GM19023 (cell line): ENCODE results near the gene OLA1.
A peak's percentile ranks its signal among the peaks of the same experiment; 100 is the strongest.

ENCODE experiments used
- ATAC-seq: cut with Tn5 transposase; IDR thresholded peaks from one replicate; pipeline ENCODE4 v1.9.1; 2021; ENCODE audit warnings: mild to moderate bottlenecking, moderate library complexity; ENCODE audit not compliant: unreplicated experiment

Gene OLA1

GRCh38 chr2:174039551-174040416 lies 208.5 kb downstream of the OLA1 start:
- ATAC-seq: peak; percentile 94

DNA sequence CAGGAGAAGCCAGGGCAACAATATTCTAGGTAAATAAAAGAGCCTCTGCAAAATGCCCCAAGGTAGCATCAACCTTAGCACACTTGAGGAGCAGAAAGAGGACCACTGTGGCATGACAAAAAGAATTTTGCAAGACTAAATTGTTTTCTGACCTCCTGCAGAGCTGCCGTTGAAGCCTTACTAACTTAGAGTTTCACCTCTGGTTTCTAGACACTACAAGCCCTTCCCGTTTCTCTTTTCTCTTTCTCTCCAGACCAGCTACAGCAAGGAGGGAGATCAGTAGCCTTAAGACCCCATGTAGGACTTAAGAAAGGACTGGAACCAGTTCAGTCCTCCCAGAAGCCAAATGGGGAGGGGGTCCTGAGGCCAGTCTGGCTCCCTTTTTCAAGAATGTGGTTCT lies 209.9 kb downstream of the OLA1 start:
- no peak for ATAC-seq

DNA sequence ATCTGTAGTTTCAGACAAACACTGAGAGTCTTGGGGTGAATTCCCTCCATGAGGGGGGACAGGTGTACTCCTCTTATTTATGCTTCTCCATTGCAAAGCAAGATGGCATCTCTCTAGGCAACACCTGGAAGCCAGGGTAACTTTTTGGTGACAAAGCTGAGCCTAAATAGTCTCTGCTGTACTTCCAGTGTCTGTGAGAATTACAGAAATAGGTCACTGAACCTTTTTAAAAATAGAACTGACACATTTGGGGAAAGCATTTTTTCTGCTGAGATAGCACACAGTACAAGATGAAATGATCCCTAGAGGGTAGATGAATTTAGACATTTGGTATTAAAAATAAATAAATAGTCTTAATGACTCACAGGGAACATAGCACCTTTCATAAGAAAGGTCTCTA lies 211.5 kb downstream of the OLA1 start:
- ATAC-seq: no peak

GRCh38 chr2:174035981-174036742 lies 212.2 kb downstream of the OLA1 start:
- ATAC-seq: no peak

DNA sequence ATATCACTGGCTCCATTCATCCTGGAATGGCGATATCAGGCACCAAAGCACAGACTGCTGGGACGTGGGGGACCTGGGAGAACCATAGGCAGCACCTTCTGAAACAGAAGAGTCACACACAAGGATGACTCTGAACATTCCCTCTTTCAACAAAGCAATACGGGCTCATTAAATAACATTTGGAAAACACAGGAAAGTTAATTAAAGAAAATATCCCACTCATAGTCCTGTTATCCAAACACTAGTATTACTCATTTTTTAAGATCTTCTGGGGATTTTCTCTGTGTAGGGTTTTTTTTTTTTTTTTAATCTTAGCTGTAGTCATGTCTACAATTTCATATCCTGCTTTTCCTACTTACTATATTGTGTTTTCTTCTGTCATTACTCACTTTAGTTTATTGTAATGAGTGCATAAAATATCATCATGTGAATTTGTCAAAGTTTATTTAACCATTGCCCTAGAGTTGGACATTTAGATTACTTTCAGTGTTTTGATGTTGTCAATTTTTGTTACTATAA lies 213.2 kb downstream of the OLA1 start:
- no peak for ATAC-seq

- ATAC-seq: no peak
These were observed 215.2 kb downstream of the OLA1 start for GRCh38 chr2:174033163-174033550.

GRCh38 chr2:174031226-174031625 lies 217.1 kb downstream of the OLA1 start:
- ATAC-seq: no peak

- ATAC-seq: no peak
These were observed 219.4 kb downstream of the OLA1 start for GRCh38 chr2:174028935-174029334.

DNA sequence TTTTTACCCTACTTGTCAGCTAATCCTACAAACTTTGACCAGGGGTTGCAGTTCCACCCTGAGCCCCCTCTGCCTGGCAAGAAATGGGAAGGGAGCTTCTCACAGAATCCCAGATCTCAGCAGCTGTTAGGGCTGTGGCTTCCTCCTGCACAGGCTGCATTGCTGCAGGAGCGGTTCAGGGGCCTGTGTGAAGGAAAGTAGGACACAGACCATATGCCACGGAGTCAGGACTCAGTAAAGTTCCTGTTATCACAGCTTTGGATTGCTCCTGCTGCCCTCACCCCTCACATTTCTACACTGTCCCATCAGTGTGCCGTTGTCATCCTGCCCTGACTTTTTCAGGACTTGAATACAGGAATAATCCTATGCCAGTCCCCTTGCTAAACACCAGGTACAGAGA lies 220.4 kb downstream of the OLA1 start:
- no peak for ATAC-seq

GRCh38 chr2:174026122-174026845 lies 222.0 kb downstream of the OLA1 start:
- ATAC-seq: no peak

- ATAC-seq: no peak
These were observed 222.8 kb downstream of the OLA1 start for GRCh38 chr2:174025271-174026121.

DNA sequence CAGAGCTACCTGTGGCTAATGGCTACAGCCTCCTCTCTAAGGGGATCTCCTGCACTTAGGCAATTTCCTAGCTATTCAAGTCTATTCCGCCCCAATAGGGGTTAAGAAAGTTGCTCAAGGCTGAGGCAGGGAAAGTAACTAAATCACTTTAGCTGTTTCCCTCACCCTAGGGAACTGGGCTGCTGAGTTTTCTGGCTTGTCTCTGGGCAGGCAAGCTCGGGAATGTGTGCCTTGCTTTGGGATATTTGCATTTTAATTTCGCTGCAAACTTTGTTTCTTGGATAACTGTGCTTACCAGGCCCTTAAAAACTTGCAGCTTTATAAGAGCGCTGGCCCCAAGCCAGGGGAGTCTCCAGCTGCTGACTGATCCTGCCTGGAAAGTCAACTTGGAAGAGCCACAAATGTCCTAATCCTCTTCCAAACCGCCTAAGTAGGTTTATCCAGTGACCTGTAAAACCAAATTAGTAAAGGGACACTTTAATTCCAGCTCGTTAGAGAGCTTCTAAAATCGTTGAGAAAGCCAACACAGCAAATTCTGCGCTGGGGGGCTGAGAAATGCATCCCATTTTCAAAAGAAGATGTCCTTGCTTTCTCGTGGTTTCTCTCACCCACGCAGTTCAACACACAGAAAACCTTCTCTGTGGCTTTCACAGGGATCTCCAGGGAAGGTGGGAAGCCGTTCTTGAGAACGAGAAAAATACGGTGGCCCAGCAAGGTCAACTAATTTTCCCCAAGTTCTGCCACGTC lies 223.6 kb downstream of the OLA1 start:
- no peak for ATAC-seq

GRCh38 chr2:174023591-174024523 lies 224.5 kb downstream of the OLA1 start:
- ATAC-seq: no peak
